ENCODE results near the gene CCDC117.
A peak's percentile ranks its signal among the peaks of the same experiment; 100 is the strongest.
"Not testable (repeated sequence)": the region's sequence is repeated elsewhere in the genome, so short reads cannot be mapped to it uniquely, and the experiment has no call there.

Gene CCDC117

GRCh38 chr22:28801845-28802594 is 29.5 kb downstream of the CCDC117 start:
- DNase-seq: no peak

GRCh38 chr22:28802595-28803123 is 30.2 kb downstream of the CCDC117 start:
- no peak for DNase-seq

DNA sequence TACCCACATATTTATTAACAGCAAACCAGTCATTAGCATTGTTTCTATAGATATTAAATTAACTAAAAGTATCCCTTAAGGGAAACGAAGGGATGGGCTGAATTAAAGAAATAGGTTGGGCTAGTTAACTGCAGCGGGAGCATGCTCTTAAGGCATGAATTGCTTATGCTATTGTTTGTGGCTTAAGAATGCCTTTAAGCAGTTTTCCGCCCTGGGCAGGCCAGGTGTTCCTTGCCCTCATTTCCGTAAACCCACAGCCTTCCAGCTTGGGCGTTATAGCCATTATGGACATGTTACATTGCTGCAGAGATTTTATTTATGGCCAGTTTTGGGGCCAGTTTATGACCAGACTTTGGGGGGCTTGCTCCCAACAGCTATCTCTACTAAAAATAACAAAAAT is 32.9 kb downstream of the CCDC117 start:
- not testable (repeated sequence) for DNase-seq

- no peak for DNase-seq
Observed at GRCh38 chr22:28808716-28809355, 36.3 kb downstream of the CCDC117 start.

DNA sequence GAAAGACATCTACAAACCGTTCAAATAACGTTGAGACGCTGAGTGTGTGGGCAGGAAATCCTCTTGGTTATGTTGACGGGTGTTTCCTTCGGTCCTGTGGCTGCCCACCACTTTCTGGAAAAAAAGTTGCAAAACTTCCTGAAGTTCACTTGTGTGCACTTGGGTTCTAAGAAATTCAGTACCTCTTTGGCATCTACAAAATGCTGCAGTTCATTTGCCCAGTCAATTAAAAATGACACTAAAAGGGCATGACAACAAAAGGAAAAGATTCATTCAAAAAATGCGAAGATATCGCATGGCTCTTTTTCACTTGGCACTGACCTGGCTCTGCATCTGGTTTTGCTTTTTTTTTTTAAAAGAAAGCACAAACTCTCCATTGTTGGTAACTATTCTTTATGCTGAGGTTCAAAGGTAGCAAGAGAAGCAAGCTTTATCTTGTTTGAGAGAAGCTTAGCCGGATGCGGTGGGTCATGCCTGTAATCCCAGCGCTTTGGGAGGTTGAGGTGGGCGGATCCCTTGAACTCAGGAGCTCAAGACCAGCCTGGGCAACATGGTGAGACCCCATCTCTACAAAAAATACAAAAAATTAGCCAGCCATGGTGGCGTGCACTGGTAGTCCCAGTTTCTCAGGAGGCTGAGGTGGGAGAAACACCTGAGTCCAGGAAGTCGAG is 38.5 kb downstream of the CCDC117 start:
- no peak for DNase-seq

GRCh38 chr22:28812516-28812915 is 40.0 kb downstream of the CCDC117 start:
- DNase-seq: no peak

GRCh38 chr22:28813772-28814518 is 41.5 kb downstream of the CCDC117 start:
- DNase-seq: no peak

- DNase-seq: no peak
Observed at GRCh38 chr22:28815111-28815510, 42.6 kb downstream of the CCDC117 start.

- DNase-seq: no peak
Observed at GRCh38 chr22:28815729-28816128, 43.2 kb downstream of the CCDC117 start.

DNA sequence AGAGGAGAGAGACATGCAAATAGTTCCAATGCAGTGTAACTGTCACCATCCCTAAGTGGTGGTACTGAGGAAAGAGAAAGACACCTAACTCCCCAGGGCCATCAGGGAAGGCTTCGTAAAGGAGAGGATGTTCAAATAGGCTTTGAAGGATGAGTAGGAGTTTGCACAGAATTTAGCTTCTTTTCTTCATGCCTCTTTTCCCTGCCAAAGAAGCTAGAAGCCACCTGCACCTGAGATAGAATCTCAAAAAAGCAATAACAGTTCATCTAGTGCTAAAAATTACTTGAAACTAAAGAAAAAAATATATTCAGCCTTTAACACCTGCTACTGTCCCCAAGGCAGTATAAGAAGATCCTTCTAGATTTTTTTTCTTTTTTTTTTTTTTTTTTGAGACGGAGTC is 44.6 kb downstream of the CCDC117 start:
- DNase-seq: no peak

DNA sequence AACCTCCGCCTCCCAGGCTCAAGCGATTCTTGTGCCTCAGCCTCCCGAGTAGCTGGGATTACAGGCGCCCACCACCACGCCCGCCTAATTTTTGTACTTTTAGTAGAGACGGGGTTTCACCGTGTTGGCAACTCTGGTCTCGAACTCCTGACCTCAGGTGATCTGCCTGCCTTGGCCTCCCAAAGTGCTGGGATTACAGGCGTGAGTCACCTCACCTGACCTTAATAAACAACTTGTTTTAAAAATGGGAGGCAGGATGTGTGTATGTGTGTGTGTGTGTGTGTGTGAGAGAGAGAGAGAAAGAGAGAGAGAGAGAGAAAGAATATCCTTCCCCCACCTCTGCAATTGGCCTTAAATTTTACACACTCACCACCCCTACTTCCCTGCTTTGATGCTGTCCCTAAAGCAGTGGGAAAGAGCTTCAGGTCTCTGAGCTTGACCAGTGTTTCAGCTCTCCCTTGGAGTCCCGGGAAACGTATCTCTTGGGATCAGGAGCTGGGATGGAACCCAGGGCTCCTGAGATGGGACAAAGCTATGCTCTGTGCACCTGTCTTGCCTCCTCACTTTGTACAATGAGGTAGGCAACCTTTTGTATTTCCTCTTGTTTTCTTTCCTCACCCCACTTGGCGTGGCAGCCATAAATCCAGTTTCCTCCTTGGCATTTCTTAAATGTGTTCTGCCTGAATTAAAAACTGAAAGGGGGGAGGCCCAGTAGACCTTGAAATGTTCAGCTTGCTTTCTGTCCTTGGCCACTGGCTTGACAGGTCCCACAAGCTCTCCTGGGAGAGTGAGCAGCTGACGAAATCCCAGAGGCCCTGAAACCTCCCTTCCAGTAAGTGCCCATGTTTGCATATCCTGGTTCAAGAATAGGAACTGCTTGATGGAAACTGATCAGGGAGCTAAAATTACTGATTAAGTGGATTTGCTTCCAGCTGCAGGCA is 45.7 kb downstream of the CCDC117 start:
- peak; percentile 77 for DNase-seq

- DNase-seq: no peak
Observed at GRCh38 chr22:28819253-28820096, 47.0 kb downstream of the CCDC117 start.

- no peak for DNase-seq
Observed at GRCh38 chr22:28820885-28821284, 48.4 kb downstream of the CCDC117 start.

DNA sequence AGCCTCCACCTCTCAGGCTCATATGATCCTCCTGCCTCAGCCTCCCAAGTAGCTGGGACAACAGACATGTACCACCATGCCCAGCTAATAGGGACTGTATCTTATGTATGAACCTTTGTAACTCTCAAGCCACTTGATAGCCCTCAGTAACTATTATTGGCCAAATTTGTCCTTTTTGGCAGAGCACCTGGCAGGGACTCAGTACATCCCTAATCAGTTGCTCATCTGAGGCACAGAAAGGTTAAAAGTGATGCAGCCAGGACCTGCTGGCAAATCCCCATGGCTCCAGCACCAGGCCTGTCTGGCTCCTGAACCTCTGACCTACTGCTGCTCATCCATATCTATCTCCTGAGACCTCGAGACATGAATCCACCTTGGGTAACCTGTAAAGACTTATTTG is 49.0 kb downstream of the CCDC117 start:
- DNase-seq: no peak

- DNase-seq: peak; percentile 94
Observed at GRCh38 chr22:28822930-28823551, 50.5 kb downstream of the CCDC117 start.

- DNase-seq: not testable (repeated sequence)
Observed at GRCh38 chr22:28824455-28824854, 52.0 kb downstream of the CCDC117 start.

GRCh38 chr22:28826430-28826829 is 53.9 kb downstream of the CCDC117 start:
- DNase-seq: not testable (repeated sequence)

GRCh38 chr22:28826921-28827320 is 54.4 kb downstream of the CCDC117 start:
- DNase-seq: no peak

DNA sequence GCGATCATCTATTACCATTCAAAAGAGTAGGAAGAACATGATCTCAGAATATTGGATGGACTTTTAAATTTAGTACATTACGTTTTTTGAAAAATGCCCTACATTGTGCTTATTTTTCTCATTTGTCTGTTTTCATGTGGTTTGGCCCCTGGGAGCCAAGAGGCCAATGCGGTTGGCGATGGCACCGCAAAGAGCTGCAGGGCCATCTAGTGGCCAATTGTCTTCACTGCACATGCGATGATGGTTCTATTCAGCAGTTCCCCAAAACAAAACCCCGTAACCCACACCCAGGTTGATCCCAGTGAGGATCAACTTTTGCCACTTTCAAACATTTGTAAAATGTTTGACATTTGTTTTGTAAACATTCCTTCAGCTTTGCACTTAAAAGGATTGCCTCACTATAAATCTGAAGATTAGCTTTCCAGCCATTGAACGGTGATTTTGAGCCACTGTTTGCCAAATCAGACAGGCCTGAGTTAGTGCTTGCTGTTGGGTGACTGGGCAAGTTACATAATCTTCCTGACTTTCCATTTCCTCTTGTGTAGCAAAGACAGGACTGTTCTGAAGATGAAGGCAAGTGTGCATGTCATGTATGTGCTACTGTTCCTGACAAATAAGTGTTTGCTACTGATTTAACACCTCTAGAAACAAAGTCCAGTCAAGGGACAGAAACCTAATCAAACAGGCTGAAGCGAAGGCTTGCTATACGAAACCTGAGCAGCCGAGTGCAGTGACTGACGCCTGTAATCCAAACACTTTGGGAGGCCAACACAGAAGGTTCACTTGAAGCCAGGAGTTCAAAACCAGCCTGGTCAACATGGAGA is 57.1 kb downstream of the CCDC117 start:
- peak; percentile 49 for DNase-seq
